Measurements from ENCODE around the gene TNFRSF8.

The TNFRSF8 gene

GRCh38 chr1:12143631-12144155 lies 80.6 kb downstream of the TNFRSF8 start:
- peak in 2 of 3 experiments; percentile 16 to 25 for DNase-seq

GRCh38 chr1:12144236-12144635 lies 81.1 kb downstream of the TNFRSF8 start:
- no peak for DNase-seq

DNA sequence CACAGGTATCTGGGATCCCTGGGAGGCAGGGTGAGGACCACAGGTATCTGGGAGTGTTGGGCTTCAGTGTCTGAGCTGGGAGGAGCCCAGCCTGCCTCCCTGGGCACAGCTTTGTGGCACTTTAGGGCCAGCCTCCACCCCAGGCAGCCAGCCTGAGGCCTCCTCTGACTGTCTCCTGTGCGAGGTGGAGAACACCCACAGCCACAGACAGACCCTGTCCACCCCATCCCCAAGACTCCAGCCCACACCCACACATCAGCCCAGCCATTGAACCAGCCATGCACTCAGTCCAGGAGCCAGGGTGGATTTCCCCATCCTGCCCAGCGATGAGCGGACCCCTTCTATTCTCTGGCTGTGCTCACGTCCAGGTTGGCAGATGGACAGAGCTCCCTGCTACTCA lies 81.9 kb downstream of the TNFRSF8 start:
- DNase-seq, result no peak

DNA sequence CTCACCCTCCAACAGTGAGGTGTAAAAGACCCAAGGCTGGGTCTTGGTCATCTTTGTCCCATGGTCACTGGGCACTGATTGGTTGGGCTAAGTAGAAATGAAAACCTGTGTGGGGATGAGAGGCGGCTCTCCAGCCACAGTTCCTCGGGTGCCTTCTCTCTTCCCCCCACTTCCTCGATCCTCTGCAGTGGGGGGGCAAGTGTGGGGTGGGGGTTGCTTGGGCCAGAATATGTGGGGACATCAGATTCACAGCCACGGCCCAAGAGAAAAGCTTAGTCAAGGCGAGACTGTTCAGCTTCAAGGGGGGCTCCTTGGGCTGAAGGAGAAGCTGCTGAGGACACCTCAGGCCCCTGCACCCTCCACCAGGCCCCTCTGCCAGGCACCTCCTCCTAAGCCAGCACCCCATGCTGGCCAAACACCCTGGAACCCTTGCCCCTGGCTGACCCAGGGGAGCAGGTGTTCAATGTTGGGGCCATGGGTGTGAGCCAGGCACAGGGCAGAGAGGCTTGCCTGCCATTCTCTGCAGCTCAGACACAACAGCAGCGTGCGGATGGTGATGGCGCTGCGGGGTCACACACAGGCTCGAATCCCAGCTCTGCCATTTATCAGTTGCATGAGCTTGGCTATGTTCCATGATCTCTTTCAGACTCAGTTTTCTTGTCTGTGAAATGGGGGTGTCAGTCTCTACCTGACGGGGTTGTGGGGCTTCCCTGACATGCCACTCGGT lies 82.7 kb downstream of the TNFRSF8 start:
- no peak for DNase-seq

- DNase-seq, result no peak
Measured at GRCh38 chr1:12146343-12147112, 83.4 kb downstream of the TNFRSF8 start.

DNA sequence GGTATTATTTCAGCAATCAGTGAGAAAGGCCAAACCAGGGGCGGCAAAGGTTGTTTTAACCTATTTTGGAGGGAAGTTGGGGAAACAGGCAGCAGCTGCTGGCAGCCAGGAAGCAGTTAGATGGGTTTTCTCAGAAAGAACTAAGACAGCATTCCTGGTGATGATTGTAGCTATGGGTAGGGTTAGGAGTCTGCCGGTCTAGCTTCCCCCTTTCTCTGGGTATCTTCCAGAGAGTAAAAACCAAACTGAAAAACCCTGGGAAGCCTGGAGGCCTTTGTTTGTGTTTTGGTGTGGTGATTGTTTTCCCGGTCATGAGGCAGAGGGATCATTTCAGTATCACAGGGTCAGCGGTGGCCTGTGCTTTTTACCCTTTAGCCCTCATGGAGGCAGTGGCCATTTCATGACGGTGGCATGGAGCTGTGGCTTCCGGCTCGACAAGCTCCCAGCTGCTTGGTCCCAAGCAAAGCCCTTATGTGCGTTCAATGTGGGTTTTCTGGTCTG lies 84.1 kb downstream of the TNFRSF8 start:
- DNase-seq, result no peak

GRCh38 chr1:12148160-12148957 lies 85.3 kb downstream of the TNFRSF8 start:
- DNase-seq, result no peak

DNA sequence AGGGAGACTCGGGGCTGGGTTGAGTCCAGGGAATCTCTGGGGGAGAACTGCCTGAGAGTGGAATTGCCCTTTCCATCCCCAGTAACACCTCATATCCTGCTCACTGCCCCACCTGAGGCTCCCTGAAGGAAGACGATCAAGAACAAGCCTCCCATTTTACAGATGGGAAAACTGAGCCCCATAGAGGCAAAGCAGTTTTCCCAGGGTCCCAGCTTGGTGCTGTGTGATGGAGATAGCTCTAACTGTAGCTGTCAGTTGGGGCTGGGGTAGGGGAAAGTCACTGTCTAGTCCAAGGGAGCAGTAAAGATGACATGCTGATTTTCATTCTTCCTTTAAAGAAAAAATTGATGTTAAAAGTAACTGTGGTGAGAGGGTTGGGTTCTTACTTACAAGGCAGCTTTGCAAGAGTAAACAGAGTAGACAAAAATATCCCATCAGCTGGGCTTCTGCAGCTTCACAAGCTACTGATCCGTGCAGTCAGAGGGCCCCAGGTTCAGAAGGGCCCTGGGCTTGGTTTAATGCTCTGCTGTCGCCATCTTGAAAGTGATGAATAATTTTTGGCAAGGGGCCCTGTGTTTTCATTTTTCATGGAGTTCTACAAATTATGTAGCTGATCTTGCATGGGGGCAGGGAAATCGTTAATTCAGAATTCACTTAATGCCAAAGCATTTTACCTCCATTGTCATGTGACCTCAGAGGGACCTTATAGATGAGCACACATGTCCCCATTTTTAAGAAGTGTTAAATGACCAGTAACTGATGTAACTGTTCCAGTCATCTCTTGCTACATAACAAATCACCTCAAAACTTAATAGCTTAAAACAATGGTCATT lies 86.1 kb downstream of the TNFRSF8 start:
- DNase-seq, result no peak

- DNase-seq, result no peak
Measured at GRCh38 chr1:12149791-12150175, 86.7 kb downstream of the TNFRSF8 start.

DNA sequence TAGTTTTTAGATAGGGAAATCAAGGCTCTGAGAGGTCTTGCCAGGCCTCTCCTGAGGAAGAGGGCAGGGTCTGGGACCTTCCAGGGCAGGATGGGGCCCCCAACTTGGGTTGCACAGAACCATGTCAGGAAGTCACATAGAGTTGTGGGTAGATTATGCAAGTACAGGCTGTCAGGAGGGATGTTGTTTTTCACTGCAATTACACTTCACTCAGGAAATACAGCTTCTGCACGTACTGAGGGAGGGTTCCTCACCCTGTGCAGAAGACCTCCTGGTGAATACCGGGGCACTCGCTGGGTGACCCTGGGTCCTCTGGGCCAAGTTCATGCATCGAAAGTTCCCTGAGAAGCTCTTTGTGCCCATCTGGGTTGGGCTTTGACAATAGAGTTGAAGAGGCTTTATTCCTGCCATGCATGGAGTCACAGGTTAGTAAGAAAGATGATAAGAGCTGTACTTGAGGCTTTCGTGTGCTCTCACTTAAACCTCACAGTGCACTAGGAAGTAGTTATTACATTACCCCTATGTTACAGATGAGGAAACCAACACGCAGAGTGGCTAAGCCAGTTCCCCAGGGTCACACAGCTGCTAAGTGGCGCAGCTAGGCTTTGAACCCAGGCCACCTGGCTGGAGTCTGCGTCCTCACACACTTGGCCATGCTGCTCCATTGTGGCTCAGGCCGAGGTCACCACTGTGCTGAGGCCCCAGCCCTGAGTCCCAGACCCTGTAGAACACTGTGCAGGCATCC lies 87.5 kb downstream of the TNFRSF8 start:
- DNase-seq, result peak in 1 of 3 experiments; percentile 42

DNA sequence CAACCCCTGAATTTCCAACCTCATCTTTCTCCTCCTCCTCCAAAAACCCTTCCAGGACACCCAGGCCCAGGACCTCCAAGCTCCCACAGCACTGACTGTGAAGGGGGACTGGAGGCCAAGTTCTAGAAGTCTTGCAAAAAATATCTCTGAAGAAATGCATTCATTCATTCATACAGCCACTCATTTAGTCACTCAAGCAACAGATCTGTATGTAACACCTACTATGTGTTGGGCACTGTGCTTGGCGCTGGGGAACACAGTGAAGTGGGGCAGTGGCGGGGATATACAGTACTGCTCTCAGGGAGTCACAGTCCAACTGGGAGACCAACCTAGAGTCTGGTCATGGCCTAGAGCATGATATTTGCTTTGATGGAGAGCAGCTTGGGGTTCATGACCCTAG lies 88.4 kb downstream of the TNFRSF8 start:
- no peak for DNase-seq

- DNase-seq, result no peak
Measured at GRCh38 chr1:12152113-12152891, 89.2 kb downstream of the TNFRSF8 start.

- DNase-seq, result no peak
Measured at GRCh38 chr1:12153181-12153785, 90.2 kb downstream of the TNFRSF8 start.

DNA sequence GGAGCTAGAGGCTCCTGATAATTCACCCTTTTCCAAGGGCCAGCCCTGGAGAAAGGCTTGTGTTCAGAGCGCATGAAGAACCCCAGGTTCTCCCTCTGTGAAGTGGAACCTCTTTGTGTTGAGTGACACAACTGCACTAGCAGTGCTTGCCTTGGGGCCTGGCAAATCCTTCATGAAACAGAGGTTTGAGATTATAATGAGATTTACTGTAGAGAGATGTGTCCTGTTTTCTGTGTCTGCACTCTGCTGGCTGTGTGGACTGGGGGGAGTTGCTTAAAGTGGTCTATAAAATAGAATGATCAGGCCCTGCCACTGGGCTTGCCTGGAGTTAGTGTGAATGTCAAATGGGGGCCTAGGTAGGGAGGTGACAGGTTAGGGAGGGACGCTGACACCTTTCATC lies 92.2 kb downstream of the TNFRSF8 start:
- no peak for DNase-seq

DNA sequence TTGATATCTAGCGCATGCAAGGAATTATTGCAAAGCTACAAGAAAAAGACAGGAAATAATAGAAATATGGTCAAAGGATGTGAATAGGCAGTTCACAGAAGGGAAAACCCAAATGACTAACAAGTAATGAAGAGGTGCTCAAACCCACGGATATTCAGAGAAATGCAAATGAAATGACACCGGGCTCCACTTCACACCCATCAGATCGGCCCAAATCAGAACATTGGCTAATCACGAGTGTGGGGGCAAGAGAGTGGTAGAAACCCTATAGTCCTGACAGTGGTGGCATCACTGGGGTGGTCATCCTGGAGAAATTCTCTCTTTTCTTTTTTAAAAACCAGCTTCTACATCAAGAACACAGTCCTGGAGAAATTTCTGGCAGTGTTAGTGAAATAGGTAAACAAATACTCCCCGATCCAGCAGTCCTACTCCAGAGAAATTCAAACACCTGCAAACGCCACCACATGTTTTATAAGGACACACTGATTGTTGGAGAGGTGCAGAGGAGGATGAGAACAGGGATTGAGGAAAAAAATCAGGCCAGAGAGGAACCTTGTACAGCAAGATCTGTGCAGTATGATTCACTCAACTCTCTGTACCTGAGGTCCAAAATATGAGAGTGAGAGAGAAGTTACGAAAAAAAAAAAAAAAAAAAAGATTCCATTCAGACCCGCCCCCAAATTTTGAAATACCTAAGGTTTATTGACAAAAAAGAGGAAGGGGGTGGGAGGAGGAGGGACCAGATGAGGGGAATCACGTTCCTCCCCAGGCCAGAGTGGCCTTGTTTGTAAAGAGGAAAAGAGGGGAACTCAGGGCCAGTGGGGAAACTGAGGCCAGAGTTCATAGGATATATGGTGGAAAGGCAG lies 94.5 kb downstream of the TNFRSF8 start:
- no peak for DNase-seq

DNA sequence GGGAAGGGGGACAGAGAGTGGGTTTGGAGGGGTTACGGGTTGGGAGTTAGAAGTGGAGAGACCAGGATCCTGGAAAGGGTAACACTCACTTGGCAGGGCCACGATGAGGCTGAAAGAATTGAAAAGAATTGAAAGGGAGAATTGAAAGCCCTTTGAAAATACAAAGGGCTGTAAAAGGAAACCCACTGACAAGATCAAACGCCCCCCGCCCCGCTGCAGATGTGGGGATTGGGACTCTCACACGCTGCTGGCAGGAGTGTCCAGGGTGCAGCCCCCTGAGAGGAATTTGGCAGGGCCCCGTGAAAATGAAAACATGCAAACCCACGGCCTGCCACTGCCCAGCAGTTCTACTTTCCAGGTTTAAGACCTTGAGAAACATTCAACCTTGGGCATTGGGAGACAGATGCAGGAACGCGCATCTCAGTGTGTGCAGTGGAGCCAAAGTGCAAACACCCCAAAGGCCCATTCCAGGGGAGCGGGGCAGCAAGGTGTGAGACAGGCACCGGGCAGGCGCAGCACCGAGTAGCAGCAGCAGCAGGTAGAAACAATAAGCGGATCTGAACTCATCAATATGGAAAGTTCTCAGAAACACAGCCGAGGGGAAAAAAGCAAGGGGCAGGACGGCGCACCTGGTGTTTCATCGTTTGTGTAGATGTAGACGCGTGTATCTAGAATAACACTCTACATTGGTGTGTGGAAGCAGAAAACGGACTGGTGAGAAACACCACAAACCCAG lies 95.4 kb downstream of the TNFRSF8 start:
- DNase-seq, result no peak

DNA sequence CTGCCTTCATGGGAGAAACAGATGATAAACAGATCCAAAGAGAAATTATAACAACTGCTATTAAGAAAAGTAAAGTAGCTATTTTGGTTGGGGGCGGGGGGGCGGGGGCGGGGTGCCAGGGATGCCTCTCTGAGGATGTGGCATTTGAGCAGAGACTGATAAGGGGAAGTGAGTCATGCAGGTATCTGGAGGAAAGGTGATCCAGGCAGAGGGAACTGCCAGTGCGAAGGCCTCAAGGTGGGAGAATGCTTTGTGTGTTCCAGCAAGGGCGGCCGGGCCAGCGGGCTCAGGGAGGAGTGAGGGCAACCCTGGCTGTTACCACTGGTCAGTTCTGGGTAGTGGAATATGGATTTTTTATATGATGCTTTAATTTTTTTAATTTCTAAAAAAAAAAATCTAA lies 96.7 kb downstream of the TNFRSF8 start:
- DNase-seq, result no peak

- no peak for DNase-seq
Measured at GRCh38 chr1:12161324-12161661, 98.2 kb downstream of the TNFRSF8 start.
